SW480 (cell line): ENCODE measurements around the gene SRSF5.
A peak's percentile ranks its signal among the peaks of the same experiment; 100 is the strongest.
"Not testable (repeated sequence)": the region's sequence is repeated elsewhere in the genome, so short reads cannot be mapped to it uniquely, and the experiment has no call there.

Source experiments
- DNase-seq: peaks from one replicate; pipeline ENCODE4 v3.0.0-alpha.2; 2016; ENCODE audit warnings: low spot score

Gene SRSF5

GRCh38 chr14:69808919-69809808, 42.2 kb downstream of the SRSF5 start:
- DNase-seq, result no peak

GRCh38 chr14:69811227-69811867, 44.4 kb downstream of the SRSF5 start:
- DNase-seq, result no peak

- no peak for DNase-seq
These were observed 44.9 kb downstream of the SRSF5 start for GRCh38 chr14:69811868-69812252.

DNA sequence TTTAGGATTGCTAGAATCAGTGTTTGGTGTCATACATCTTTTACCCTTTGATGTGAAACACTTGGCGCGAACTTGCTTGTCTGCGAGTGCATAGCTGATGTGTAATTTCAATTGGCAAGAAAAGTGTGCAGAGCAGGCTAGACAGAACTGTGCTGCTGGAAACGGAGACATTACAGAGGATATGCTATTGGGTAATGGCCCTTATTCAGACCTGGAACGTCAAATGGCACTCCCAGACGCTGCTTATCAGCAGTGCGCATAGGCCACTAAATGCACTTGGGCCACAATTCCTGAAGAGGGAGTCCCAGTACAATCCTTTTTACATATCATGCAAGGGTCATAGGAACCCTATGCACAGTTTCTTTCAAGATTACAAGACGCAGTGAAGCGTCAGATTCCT, 45.8 kb downstream of the SRSF5 start:
- DNase-seq, result peak; percentile 31

DNA sequence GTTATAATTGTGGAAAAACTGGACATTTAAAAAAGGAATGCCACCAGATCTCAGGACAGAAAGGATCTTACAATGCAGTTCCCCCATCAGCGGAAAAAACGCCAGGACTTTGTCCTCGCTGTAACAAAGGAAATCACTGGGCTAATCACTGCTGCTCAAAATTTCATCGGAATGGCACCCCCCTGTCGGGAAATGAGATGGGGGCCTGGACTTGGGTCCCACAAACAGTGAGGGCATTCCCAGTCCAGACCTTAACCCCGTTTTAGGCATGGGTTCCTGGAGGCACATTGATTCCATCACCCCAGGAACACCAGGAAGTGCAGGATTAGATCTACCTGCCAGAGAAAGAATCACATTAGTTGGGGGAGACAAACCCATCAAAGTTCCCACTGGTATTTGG, 46.4 kb downstream of the SRSF5 start:
- DNase-seq, result not testable (repeated sequence)

GRCh38 chr14:69814397-69814796, 47.5 kb downstream of the SRSF5 start:
- DNase-seq, result no peak

- no peak for DNase-seq
These were observed 48.6 kb downstream of the SRSF5 start for GRCh38 chr14:69815556-69815955.

DNA sequence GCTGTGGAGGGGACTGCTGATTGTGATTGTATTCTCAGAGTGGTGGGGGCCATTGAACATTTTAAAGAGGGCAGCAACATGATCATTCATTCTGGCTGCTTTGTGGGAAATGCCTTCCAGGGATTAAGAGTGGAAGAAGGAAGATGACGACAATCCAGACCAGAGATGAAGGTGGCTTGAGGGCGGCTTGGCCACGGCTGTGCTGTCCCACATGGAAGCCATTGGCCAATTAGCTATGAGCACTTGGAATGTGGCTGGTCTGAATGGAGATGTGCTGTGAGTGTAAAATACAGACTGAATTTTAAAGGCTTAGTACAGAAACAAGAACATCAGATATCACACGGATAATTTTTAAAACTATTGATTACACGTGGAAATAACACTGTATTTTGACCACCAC, 49.3 kb downstream of the SRSF5 start:
- DNase-seq, result no peak

DNA sequence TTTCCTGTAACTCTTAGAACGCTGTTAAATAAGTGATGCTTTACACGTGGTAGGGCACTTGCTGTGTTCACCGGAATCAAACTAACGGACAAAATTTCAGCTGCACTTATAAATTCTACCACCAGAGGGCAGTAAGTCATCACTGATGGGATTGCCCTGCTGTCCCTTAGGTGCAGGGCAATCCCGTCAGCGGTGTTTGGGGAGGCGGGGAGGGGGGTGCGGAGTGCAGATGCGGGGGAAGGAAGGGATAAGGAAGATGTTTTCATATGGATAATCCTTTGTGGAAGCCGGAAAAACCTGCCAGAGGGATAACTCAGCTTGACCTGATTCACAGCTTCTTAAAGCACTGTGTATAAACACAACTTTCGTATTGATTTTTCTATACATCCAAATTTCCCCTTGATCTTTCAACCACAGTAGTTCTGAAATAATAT, 51.8 kb downstream of the SRSF5 start:
- DNase-seq, result peak; percentile 66

DNA sequence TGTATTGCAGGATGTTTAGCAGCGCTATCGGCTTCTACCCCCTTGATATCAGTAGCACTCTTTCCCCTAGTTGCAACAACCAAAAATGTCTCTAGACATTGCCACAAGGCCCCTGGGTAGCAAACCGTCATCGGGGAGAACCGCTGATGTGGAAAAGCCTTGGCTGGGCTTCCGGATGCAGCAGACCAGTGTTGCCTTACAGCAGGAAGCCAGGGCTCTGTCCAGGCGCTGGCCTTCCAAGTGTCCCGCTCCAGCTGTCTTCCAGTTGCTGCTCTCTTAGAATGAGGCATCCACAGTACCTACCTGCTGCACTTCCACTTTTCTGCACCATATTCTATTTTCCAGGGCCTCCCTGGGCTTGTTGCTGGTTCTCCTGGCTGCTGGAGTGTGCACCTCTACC, 52.7 kb downstream of the SRSF5 start:
- no peak for DNase-seq

DNA sequence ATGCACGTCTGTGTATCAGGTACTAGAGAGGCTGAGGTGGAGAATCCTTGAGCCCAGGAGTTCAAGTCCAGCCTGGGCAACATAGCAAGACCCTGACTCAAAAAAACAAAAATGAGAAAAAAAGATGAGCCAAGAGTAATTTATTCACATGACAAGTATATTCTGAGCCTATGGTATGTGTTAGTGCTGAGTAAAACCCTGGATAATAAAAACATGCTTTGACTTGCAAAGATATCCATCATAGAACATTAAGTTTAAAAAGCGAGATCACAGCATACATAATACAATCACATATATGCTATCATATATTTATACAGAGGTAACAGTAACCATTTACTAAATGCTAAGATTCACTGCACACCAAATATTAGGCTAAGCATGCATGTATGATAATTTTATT, 54.0 kb downstream of the SRSF5 start:
- no peak for DNase-seq
